Hematopoietic multipotent progenitor cell treated with erythropoietin and hydrocortisone succinate and interleukin-3 and kit ligand, for 17 days (in vitro differentiated cells): ENCODE results near the gene DZIP1.

ENCODE experiments used
- DNase-seq: peaks from one replicate; pipeline ENCODE4 v3.0.0-alpha.2; 2015; ENCODE audit warnings: low spot score

Gene DZIP1

DNA sequence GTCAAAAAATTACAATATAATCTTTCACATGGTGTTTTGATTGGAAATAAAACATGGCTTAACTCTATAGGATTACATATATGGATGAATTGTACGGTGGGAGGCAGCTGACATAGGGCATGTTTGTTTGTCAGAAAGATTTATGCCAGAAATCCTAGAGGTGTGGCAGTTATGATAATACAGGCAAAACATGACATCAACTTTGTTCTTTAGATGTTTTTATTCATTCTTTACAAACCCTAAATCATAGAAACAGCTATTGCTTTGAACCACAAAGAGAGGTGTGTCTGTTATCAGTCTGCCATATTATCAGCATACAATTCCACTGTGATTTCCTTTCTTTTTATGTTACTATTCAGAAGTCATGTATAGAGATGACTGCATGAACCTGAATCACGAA lies 100.2 kb downstream of the DZIP1 start:
- no peak for DNase-seq

DNA sequence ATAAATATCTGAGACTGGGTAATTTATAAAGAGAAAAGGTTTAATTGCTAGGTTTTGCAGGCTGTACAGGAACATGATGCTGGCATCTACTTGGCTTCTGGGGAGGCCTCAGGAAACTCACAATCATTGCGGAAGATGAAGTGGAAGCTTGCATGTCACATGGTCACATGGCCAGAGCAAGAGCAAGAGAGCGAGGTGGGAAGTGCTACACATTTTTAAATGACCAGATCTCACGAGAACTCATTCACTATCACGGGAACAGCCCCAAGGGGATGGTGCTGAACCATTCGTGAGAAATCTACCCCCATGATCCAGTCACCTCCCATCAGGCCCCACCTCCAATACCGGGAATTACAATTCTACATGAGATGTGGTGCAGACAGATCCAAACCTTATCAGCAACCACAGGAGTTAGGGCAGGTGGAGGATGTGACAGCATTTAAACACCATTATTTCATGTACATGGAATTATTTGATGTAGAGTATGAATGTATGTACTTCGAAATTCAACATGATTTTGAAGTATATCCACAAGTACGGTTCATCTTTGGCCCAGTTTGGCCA lies 102.5 kb downstream of the DZIP1 start:
- DNase-seq, result no peak

DNA sequence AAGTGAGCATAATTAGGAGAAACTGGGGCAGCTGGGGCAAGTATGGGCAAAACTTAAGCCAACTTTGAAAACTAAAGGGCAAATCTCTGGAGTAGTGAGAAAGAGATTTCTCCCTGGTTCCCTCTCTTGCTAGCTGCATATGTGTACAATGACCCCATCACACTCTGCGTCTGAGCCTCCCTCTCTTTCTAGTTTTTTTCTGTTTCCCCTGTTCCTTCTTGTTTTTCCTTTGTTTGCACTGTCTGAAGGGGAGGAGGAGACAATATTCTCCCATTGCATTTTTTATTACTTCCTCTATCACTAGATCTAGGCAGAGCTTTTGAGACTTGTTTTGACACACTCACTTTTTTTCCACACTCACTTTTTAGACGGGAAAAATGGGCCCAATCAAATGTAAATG lies 103.2 kb downstream of the DZIP1 start:
- DNase-seq, result no peak

DNA sequence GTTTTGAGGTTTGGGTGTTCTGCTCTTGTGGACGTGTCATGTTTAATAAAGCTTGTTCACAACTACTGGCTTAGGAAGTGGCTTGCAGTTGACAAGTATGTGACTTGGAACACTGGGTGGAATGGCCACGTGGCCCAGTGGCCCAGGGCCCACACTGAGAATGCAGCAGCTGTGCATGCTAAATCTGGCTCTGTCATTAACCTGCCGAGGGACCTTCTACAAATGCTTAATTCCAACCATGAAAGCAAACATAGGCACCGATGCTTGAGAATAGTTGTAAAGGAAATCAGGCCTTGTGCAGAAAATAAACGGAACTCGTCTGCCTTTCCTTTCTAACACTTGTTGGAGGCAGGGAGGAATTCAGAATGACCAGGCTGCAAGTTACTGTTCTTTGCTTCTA lies 103.6 kb downstream of the DZIP1 start:
- DNase-seq, result no peak

DNA sequence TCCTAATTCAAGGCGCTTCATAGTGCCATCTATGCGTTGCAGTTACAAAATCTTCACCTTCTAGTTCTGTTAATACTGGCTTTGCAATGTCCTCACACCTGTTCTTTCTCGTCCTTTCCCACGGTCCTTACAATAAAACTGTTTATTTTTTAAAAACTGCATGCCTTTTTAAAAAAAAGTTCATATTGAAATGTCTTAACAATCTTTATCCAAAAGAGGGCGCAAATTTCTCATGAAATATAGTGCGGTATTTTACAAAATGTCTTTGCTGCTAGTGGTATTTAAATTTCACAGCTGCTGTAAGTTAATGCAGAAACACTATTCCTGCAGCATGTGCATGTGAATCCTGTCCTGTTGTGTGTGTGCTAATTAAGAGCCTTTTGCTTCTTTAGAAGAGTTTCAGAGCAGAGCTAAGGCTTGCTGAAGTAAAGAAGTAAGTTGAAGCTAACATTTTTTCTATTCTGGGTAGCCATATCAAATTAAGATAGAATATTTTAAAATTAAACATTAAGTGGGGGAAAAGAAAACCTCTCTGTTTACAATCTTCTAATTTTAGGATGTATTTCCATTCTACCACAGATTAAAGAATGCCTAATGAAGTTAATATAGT lies 107.8 kb downstream of the DZIP1 start:
- no peak for DNase-seq

DNA sequence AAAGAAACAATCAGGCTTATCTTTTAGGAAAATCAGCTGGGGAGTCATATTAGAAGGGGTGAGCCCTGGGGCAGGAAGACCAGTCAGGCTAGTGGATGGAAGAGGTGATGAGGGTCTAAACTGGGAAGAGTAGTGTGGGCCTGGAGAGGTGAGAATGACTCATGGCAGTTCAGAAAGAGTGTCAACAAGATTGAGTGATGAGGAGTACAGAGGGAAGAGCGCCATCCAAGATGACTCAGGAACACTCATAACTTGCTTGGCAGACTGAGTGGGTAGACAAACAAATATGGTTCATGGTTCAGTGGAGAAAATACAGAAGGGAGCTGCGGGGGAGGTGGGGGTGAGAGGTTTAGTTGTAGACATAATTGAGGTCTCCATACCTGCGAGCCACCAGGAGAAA lies 109.3 kb downstream of the DZIP1 start:
- DNase-seq, result no peak

DNA sequence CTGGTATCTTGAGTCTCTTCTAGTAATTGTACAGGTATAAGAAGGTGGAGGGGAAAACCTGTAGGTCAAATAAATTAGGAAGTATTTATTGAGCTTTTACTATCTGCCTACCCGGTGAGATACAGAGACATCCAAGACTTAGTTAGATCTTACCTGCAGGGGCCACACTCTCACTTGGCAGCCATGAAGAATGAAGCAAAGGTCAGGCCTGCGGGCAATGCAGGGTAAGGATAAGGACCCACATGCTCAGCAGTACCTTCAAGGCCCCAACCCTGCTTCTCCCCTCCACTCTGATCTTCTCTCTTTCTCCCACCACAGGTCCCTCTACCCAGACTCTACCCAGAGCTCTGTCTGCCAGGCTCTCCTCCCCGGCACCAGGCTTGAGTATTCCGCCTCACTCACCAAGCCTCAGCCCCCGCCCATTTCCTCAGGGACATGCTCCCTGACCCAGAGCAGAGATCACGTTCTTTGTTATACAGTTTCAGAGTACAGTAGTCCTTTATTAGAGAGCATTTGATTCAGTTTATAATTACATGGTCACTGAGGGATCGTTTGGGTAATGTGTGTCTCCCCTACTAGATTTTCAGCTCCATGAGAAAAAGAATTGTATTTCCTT lies 110.9 kb downstream of the DZIP1 start:
- DNase-seq, result no peak

DNA sequence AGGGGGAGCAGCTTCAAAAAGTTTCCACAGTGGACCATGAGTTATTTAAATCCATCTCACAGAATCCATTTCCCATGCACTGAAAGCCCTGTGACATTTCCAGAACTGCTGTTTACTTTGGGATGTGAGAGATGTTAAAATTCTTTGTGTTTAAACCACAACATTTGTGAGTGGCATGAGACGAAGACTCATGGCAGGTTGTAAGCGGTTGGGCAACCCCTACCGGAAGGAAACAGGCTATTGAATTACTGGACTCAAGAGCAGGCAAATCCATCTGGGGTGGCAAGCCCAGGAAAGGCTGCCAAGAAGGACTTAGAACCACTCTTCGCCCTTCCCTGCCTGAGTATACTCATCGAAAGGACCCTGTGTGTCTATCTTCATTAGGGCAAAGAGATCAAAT lies 114.3 kb downstream of the DZIP1 start:
- DNase-seq, result no peak
